Right atrium auricular region (tissue), 2 donors: ENCODE measurements around the gene TRIM4. TPM values are rescaled to one million over a fixed set of nuclear protein-coding genes. Genes with fewer than 3 reads are reported as not detected.

Experiments used
- DNase-seq: peaks from one replicate; pipeline ENCODE4 v3.0.0-alpha.2; 2019; ENCODE audit warnings: low spot score
- H3K27ac ChIP-seq, 2 donors: fragments of 200-600 bp; sonication (generic); 1 replicate in 1 of 2; 2 replicates in 1 of 2; pipeline ENCODE4 v1.5.1; 2016 to 2019
- H3K27me3 ChIP-seq, 2 donors: fragments of 200-600 bp; sonication (generic); one replicate each; pipeline versions ENCODE4 v1.5.1 to v1.6.0; 2017 to 2019
- H3K36me3 ChIP-seq: fragments of 200-600 bp; sonication (generic); one replicate; pipeline ENCODE4 v1.5.1; 2016
- H3K4me1 ChIP-seq, 2 donors: fragments of 200-600 bp; sonication (generic); one replicate each; pipeline versions ENCODE4 v1.5.1 to v1.6.0; 2017 to 2019
- H3K4me3 ChIP-seq, 2 donors: fragments of 200-600 bp; sonication (generic); 1 replicate in 1 of 2; 2 replicates in 1 of 2; pipeline ENCODE4 v1.5.1; 2017 to 2019; ENCODE audit warnings: mild to moderate bottlenecking in 1 of 2, moderate library complexity in 1 of 2
- H3K9me3 ChIP-seq, 2 donors: fragments of 200-600 bp; sonication (generic); one replicate each; pipeline ENCODE4 v1.5.1; 2019
- total RNA-seq, 2 donors: library from RNA; depleted of rRNA; stranded (reverse); fragments of >200 nt; gene quantifications; one replicate each; pipeline ENCODE4 v1.1.0, GENCODE V29; 2016
- TF ChIP-seq, protein P1 (sequence below), 2 donors: fragments of 200-600 bp; sonication (generic); IDR thresholded peaks; one replicate each; pipeline ENCODE4 v1.5.1; 2019; ENCODE audit warnings: antibody characterized with exemption in 2 of 2

TRIM4 gene
- total RNA-seq, 2 donors from 2014 or later: 8.8 to 13.3 TPM

DNA sequence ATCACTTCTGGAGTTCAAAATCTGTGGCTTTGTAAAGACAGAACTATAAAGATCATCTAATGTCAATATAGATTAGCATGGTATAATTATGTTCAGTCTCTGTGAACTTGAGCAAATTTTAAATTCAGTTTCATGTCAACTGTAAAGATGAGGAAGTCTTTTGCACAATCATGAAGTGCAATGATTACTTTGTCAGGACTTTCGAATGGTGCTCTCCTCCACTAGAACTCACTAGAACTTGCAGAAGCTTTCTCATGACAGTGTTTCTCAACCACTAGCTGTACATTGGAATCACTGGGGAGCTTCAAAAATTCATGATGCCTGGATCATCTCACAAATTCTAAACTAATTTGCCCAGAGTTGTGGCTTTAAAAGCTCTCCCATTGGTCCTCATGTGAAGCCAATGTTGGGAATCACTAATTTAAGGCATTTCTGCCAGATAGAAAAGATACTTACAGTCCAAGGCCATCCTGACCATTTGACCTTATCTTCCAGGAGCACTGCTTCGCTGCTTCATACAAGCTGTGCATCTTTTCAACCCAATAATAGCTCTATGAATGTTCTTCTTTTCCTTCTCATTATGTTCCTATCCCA is 55.4 kb downstream of the TRIM4 start:
- TF ChIP-seq, protein P1, sequence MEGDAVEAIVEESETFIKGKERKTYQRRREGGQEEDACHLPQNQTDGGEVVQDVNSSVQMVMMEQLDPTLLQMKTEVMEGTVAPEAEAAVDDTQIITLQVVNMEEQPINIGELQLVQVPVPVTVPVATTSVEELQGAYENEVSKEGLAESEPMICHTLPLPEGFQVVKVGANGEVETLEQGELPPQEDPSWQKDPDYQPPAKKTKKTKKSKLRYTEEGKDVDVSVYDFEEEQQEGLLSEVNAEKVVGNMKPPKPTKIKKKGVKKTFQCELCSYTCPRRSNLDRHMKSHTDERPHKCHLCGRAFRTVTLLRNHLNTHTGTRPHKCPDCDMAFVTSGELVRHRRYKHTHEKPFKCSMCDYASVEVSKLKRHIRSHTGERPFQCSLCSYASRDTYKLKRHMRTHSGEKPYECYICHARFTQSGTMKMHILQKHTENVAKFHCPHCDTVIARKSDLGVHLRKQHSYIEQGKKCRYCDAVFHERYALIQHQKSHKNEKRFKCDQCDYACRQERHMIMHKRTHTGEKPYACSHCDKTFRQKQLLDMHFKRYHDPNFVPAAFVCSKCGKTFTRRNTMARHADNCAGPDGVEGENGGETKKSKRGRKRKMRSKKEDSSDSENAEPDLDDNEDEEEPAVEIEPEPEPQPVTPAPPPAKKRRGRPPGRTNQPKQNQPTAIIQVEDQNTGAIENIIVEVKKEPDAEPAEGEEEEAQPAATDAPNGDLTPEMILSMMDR (IDR thresholded peaks at IDR 0.05): no peak
- H3K4me1 ChIP-seq: no peaks in the 10 kb centered on the region
- H3K27me3 ChIP-seq: no peaks in the 10 kb centered on the region
- H3K27ac ChIP-seq: no peak overlapping the region
- no peak overlapping the region for H3K4me3 ChIP-seq
- H3K36me3 ChIP-seq: no peaks in the 10 kb centered on the region
- peaks cover 0 to 17% of the 10 kb centered on the region in 2 donors for H3K9me3 ChIP-seq
- DNase-seq: no peak

DNA sequence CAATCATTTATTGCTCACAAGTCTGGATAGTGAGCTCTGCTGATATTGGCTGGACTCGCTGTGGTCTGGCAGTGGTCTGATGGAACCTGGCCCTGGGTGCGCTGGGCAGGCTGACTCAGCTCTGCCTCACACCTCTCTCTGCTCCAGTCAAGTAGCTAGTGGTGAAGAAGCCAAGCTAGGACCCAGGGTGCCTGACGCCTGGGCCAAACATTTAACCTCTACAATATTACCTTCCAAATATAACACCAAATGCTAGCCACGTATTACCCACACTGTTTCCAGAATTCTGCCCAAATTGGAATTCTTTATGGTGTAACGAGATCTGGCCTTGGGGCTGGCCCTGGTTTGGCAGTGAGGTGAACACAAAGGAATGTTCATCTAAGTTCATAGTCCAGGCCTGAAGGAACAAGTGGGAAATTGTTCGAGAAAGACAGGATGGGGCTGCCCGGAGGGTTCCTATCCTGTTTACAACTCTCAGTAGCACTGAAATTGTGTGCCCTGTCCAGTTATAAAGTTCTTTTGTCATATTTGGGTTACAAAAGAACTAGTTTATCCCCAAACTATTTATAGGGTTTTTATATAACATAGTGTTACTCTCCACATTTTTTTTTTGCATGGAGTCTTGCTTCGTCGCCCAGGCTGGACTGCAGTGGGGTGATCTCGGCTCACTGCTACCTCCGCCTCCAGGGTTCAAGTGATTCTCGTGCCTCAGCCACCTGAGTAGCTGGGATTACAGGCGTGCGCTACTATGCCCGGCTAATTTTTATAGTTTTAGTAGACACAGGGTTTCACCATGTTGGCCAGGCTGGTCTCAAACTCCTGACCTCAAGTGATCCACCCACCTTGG is 58.8 kb downstream of the TRIM4 start:
- Histone ChIP-seq H3K9me3 (peaks cover 0 to 17% of the 10 kb centered on the region in 2 donors), H3K36me3 (no peaks in the 10 kb centered on the region), H3K4me3 (no peak overlapping the region), H3K27me3 (no peaks in the 10 kb centered on the region), H3K27ac (no peak overlapping the region), H3K4me1 (no peaks in the 10 kb centered on the region)
- TF ChIP-seq, protein P1 (IDR thresholded peaks at IDR 0.05): no peak
- DNase-seq: peak; percentile 62

DNA sequence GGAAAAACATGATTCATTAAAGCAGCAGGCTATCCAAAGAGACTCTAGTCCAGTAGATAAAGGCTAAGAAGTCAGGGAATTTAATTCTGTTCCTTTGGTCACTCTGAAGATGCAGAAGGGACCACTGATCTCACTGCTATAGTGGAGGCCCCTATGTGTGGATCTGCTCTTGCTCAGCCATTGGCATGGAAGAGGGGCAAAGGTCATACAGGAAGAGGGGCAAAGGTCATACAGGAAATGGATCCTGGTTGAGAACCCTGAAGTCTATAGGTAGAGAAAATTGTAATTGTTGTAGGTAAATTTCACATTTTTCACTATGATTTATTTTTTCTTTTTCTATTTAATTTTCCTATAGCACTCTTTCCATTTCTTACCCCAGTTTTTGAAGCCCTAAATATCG is 64.1 kb downstream of the TRIM4 start:
- Histone ChIP-seq H3K36me3 (no peaks in the 10 kb centered on the region), H3K27me3 (no peaks in the 10 kb centered on the region), H3K27ac (no peak overlapping the region), H3K9me3 (no peaks in the 10 kb centered on the region), H3K4me3 (no peak overlapping the region), H3K4me1 (no peaks in the 10 kb centered on the region)
- TF ChIP-seq, protein P1 (IDR thresholded peaks at IDR 0.05): no peak
- DNase-seq: no peak

DNA sequence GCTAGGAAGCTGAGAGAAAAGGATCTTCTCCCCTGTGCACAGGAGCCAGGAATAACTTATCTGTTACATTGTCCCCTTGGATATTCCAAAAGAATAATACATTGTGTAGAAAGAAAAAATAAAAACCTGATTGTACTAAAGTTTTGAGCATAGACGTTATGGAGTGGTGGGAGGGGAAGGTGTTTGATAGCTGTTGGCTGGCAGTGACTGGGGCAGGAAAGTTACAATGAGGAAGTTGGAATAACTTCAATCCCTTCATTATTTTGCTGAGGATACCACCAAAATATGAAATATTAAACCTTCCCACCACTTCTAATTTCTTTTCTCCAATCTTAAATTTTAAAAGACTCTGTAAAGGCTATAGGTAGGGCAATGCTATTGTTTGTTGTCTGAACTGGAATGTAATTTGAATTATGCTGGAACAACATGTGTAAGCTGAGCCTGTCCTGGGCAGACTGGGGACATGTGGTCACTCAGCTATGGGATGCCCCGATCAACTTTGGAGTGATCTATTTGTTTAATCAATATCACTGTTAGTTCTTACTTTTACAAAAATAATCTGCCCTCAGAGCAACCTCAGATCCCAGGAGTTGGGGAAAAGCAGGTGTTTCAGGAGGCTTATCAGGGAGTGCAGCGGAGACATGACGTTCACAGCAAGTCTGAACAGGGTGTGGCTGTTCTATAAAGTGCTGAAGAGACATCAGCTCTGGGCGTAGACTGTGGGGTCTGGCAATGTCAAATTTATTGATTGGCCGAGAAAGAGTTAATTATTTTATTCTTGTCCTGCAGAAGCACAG is 70.7 kb downstream of the TRIM4 start:
- Histone ChIP-seq H3K27me3 (no peaks in the 10 kb centered on the region), H3K4me1 (no peaks in the 10 kb centered on the region), H3K9me3 (no peaks in the 10 kb centered on the region), H3K36me3 (no peaks in the 10 kb centered on the region), H3K27ac (no peak overlapping the region), H3K4me3 (no peak overlapping the region)
- TF ChIP-seq, protein P1 (IDR thresholded peaks at IDR 0.05): no peak
- no peak for DNase-seq

DNA sequence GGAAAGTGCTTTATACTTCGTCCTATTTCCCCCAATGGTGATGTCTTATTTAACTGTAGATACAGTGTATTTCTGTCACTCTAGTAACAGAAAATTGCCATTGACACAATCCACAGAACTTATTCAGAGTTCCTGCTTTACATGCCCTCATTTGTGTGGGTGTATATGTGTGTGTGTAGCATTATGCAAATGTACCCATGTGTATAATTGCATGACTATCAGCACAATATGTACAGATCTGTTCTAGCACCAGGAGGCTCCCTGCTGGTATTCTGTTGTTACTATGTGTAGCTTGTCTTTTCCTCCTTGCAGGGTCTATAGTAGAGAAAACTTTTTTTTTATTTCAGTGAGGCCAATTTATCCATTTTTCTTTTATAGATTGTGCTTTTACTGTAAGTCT is 75.0 kb downstream of the TRIM4 start:
- H3K27me3 ChIP-seq: no peaks in the 10 kb centered on the region
- TF ChIP-seq, protein P1 (IDR thresholded peaks at IDR 0.05): no peak
- H3K4me3 ChIP-seq: no peak overlapping the region
- H3K27ac ChIP-seq: no peak overlapping the region
- no peak for DNase-seq
- no peaks in the 10 kb centered on the region for H3K4me1 ChIP-seq
- H3K9me3 ChIP-seq: no peaks in the 10 kb centered on the region
- no peaks in the 10 kb centered on the region for H3K36me3 ChIP-seq
